ENCODE measurements around the gene QSOX1.

QSOX1 gene

DNA sequence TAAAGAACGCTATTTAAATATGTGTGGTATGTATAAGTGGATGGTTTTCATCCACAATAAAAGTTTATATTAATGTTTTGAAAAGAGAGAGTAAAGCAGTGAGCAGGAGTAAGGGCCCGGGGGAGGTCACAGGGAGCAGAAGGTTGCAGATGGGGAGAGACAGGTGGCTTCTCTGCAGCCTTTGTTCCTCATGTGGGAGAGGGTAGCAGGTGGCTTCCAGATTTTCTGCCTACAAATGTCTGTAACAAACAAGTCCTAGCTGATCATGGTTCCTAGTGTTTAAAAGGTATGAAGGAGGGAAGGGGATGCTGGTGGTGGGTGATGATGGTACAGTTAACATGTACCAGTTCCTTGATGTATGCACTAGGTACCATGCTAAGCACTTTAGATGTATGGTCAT lies 18.8 kb downstream of the QSOX1 start:
- no peak for DNase-seq

GRCh38 chr1:180173952-180174351 lies 19.3 kb downstream of the QSOX1 start:
- peak; percentile 48 for DNase-seq

- DNase-seq = no peak
These were observed 20.6 kb downstream of the QSOX1 start for GRCh38 chr1:180175291-180175690.

GRCh38 chr1:180175806-180176205 lies 21.1 kb downstream of the QSOX1 start:
- no peak for DNase-seq

- DNase-seq = no peak
These were observed 22.3 kb downstream of the QSOX1 start for GRCh38 chr1:180176965-180177364.

- no peak for DNase-seq
These were observed 23.3 kb downstream of the QSOX1 start for GRCh38 chr1:180177931-180178330.

GRCh38 chr1:180178511-180179161 lies 24.0 kb downstream of the QSOX1 start:
- peak; percentile 31 for DNase-seq

GRCh38 chr1:180179162-180179957 lies 24.7 kb downstream of the QSOX1 start:
- no peak for DNase-seq

GRCh38 chr1:180181048-180181447 lies 26.4 kb downstream of the QSOX1 start:
- no peak for DNase-seq

DNA sequence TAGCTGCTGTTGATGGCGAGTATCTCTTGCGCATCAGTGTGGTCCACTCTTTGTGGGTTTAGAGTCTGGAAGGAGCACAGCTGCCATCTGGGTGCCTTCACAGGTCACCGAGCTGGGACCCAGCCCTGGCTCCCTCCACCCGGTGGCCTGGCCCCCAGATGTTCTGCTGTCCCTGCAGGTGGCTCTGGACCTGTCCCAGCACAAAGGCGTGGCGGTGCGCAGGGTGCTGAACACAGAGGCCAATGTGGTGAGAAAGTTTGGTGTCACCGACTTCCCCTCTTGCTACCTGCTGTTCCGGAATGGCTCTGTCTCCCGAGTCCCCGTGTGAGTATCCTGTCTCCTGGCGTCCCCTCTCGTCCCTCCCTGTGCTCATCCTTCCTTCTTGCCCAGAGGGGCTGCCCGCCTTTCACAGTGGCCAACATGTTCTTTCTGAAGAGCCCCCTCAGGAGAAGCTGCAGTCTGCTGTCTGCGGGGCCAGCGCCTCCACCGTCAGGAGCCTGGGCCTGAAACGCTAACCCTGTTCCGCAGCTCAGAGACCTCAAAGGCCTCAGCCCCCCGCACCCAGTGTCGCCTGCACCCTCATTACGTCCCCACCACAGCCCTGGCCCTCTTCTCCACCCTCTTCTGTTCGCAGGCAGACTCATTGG lies 27.4 kb downstream of the QSOX1 start:
- no peak for DNase-seq

DNA sequence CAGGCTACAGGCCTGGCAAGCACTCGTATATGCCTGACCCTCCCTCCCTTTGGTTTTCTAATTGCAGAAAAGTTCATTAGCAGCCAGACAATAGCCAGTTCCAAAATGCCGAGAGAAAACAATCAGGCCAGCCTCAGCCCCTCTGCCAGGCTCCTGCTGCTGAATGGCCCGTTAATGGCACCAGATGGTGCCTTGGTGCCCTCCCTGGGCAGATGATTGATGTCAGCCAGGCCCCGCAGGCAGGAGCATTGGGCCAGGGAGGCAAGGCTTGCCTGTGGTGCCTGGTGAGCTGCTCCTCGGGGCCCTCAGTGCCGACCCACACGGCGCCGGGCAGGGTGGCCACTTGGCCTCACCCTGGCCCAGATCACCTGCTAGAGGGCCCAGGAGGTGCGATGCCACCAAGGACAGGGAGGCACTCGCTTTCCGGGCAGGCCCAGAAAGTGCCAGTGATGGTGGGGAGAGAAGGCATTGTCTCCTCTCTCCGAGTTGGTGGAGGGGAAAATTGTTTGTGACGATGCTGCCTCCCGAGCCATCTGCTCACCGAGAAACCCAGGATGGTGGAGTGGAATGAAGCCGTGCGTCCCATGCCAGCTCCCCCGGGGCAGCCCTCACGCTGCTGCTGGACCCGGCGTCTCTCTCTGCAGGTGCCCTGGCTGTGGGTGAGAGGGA lies 28.1 kb downstream of the QSOX1 start:
- no peak for DNase-seq

GRCh38 chr1:180183426-180183825 lies 28.8 kb downstream of the QSOX1 start:
- no peak for DNase-seq

DNA sequence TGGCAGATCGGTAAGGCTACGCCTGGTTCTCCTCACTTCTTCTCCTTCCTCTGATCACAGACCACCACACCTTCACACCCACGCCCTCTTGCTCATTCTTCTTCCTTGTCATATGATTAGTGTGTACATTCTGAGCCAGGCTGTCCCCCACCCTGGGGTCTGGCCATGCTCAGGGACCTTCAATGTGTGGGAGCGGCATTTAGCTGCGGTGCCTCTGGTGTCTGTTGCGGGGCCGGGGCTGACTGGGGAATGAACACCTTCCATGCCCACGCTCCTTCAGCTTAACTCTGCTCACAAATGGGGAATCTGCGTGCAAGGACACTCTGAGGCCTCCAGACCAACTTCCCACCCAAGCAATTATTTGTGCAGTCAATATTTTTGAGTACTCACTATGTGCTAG lies 29.4 kb downstream of the QSOX1 start:
- DNase-seq = no peak

GRCh38 chr1:180185281-180185680 lies 30.6 kb downstream of the QSOX1 start:
- no peak for DNase-seq

DNA sequence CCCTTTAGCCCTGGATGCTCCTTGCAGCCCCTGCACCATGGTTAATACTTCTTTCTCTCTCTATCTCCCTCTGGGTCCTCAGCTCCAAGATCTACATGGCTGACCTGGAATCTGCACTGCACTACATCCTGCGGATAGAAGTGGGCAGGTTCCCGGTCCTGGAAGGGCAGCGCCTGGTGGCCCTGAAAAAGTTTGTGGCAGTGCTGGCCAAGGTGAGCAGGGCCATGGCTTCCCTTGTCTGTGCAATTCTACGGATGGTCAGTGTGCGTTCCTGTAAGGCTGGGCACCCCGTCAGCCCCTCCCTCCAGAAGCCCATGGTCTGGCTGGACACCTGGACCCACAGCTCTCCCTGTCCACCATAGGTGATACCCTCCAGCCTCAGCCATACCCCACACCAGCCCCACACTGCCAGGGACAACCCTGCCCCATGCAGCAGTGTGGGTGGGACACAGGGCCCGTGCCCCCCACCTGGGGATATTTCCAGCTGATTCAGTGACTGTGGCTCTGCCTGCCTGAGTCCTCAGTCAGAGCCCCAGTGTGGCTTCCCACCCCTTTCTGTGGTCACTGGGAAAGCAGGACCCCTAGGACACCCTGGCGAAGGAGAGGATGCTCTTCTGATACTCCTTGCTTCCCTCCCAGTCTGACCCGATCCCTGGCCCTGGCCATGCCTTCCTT lies 31.4 kb downstream of the QSOX1 start:
- no peak for DNase-seq

DNA sequence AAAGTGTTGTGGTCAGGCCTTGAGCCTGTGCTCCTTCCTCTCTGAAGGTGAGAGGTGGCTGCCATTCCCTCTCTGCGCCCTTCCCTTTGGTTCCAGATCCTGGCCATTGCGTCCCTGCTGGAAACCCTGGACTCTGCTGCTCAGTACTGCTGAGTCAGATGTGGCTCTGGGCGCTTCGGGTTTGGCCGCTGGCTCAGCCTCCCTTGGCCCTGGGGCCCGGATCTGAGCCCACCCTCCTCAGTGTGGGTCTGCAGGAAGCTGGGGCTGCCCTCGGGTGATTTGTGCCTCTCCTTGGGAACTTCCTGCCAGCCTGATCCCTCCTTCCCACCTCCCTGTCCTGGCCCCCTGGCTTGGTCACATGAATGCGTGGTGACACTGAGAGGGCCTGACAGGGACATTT lies 32.2 kb downstream of the QSOX1 start:
- no peak for DNase-seq

DNA sequence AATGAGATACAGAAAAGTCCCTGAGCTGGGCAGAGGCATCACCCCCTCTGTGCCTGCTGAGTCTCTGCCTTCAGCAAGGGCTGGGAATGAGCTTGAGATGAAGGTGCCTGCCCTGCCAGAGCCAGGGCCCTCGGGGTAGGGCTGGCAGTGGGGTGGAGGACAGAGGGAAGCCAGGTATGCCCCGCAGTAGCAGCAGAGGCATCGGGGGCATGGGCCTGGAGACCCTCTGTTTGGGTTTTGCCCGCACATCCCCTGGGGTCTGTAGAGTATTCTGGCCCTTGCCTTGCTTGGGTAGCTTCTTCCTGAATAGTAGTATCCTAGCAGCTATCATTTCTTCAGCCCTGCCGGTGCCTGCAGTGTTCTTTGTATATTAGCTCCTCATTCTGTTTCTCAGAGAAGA lies 33.0 kb downstream of the QSOX1 start:
- no peak for DNase-seq

GRCh38 chr1:180188091-180188506 lies 33.4 kb downstream of the QSOX1 start:
- peak; percentile 57 for DNase-seq

- DNase-seq = peak; percentile 72
These were observed 34.1 kb downstream of the QSOX1 start for GRCh38 chr1:180188684-180189175.

- DNase-seq = no peak
These were observed 35.4 kb downstream of the QSOX1 start for GRCh38 chr1:180190091-180190490.

DNA sequence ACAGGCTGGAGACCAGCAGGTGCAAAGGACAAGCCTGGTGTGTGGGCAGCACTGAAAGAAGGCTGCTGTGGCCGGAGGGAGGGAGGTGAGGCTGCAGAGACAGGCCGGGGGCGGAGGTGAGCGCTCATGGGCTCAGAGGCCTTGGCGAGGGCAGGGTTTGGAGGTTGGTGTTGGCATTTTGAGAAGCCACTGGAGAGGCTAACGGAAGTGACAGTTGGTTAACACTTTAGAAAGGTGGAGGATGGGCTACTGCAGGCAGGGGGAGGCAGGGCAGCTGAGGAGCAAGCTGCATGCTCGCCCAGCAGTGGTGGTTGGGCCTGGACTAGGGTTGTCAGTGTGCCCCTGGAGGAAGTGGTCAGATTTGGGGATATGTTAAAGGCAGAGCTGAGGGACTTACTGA lies 37.5 kb downstream of the QSOX1 start:
- DNase-seq = no peak

GRCh38 chr1:180193141-180194047 lies 38.7 kb downstream of the QSOX1 start:
- no peak for DNase-seq

All from DMS79 treated with DMSO at 0.1 percent for 48 hours (cell line).